GM12878 (cell line): ENCODE measurements around the gene BZW2. TPM values are rescaled to one million over a fixed set of nuclear protein-coding genes. Genes with fewer than 3 reads are reported as not detected.

Source experiments
- ATAC-seq: fragments of 200-7000 bp; cut with Tn5 transposase; 3 replicates; pipeline ENCODE4 v1.9.1; 2020; ENCODE audit warnings: mild to moderate bottlenecking, moderate library complexity
- BruUV-seq: library from RNA; stranded (reverse); fragments of 400-500 nt; replicated peaks from 2 replicates; lab custom pipeline; 2021; lab: Mats Ljungman, UMichigan
- CTCF ChIA-PET: fragments of 300-600 bp; sonication (Branson Sonifier 250); formaldehyde crosslinking; extraction: SDS; loops from one replicate; lab custom pipeline; 2021; ENCODE audit warnings: inconsistent platforms; lab: Yijun Ruan, JAX
- POLR2A ChIA-PET: fragments of 350-600 bp; formaldehyde crosslinking; extraction: SDS; loops from one replicate; lab custom pipeline; 2021; ENCODE audit warnings: inconsistent platforms; lab: Charles Lee
- RAD21 ChIA-PET: fragments of 300-600 bp; sonication (Branson Sonifier 250); formaldehyde crosslinking; loops from one replicate; lab custom pipeline; 2023; ENCODE audit warnings: antibody characterized with exemption; ENCODE audit not compliant: unreplicated experiment; lab: Charles Lee
- SMC1A ChIA-PET: fragments of 300-600 bp; sonication (Branson Sonifier 250); formaldehyde crosslinking; loops from one replicate; lab custom pipeline; 2023; ENCODE audit not compliant: unreplicated experiment, uncharacterized antibody; lab: Charles Lee
- DNase-seq: peaks from one replicate; pipeline ENCODE4 v3.0.0-alpha.2; 2011; ENCODE audit warnings: low read depth, low spot score
- FAIRE-seq: peaks from 3 replicates; lab custom pipeline; 2011; peaks lifted over from hg19 to GRCh38; lab: Jason Lieb, UNC
- H2AFZ ChIP-seq: 2 replicates; pipeline ENCODE4 v1.6.0; 2011; ENCODE audit warnings: low read depth, low read length, control low read depth; ENCODE audit not compliant: control insufficient read depth
- H3K27ac ChIP-seq: 2 replicates; pipeline ENCODE4 v1.5.1; 2011; ENCODE audit warnings: control low read depth; ENCODE audit not compliant: control insufficient read depth, insufficient read depth
- H3K27me3 ChIP-seq, 2 experiments: replicated peaks in 1 of 2; 2 replicates each; pipeline versions ENCODE4 v1.6.0 to v1.6.1; 2011; ENCODE audit warnings: low read length in 1 of 2; ENCODE audit not compliant: control insufficient read depth in 2 of 2, insufficient read depth in 2 of 2
- H3K36me3 ChIP-seq, 2 experiments: 2 replicates each; pipeline ENCODE4 v1.5.1; 2011; ENCODE audit warnings: low read length in 1 of 2; ENCODE audit not compliant: control insufficient read depth in 2 of 2, insufficient read depth in 2 of 2
- H3K4me1 ChIP-seq: 2 replicates; pipeline ENCODE4 v1.6.1; 2011; ENCODE audit warnings: mild to moderate bottlenecking, low read length, moderate library complexity, mixed read lengths; ENCODE audit not compliant: control insufficient read depth, insufficient read depth
- H3K4me2 ChIP-seq: 2 replicates; pipeline ENCODE4 v1.6.0; 2011; ENCODE audit warnings: control low read depth; ENCODE audit not compliant: control insufficient read depth, insufficient read depth
- H3K4me3 ChIP-seq: fragments of 200-600 bp; sonication (generic); 2 replicates; pipeline ENCODE4 v1.5.1; 2016
- H3K79me2 ChIP-seq: 2 replicates; pipeline ENCODE4 v1.6.0; 2011; ENCODE audit warnings: low read length; ENCODE audit not compliant: control insufficient read depth, insufficient read depth
- H3K9ac ChIP-seq: 2 replicates; pipeline ENCODE4 v1.8.0; 2011; ENCODE audit warnings: low read length, control low read depth, mixed read lengths; ENCODE audit not compliant: control insufficient read depth, insufficient read depth
- H3K9me3 ChIP-seq: replicated peaks from 3 replicates; pipeline ENCODE4 v1.5.1; 2011; ENCODE audit warnings: mild to moderate bottlenecking, low read length; ENCODE audit not compliant: control insufficient read depth, insufficient read depth
- H4K20me1 ChIP-seq: 2 replicates; pipeline ENCODE4 v1.6.0; 2011; ENCODE audit not compliant: control insufficient read depth, insufficient read depth
- CEBPB ChIP-seq, 2 experiments: fragments of 150-350 bp in 1 of 2; IDR thresholded peaks; 2 replicates each; pipeline ENCODE4 v1.6.1; 2012 to 2014; ENCODE audit warnings: low read depth in 2 of 2, low read length in 2 of 2, borderline replicate concordance in 1 of 2, inconsistent platforms in 1 of 2
- CHD1 ChIP-seq: IDR thresholded peaks from 2 replicates; pipeline ENCODE4 v1.6.1; 2012; ENCODE audit warnings: low read depth, low read length, improper control_type of control experiment
- CREM ChIP-seq: IDR thresholded peaks from 2 replicates; pipeline ENCODE4 v1.6.1; 2014; ENCODE audit warnings: antibody characterized with exemption, low read depth
- DPF2 ChIP-seq: fragments of 450-650 bp; IDR thresholded peaks from 2 replicates; pipeline ENCODE4 v1.6.1; 2017; ENCODE audit warnings: mild to moderate bottlenecking
- IKZF2 ChIP-seq, 2 experiments: fragments of 450-650 bp; IDR thresholded peaks; 2 replicates each; pipeline ENCODE4 v1.6.1; 2017; ENCODE audit warnings: mild to moderate bottlenecking in 2 of 2, moderate library complexity in 2 of 2
- KDM1A ChIP-seq: fragments of 200-600 bp; sonication (generic); IDR thresholded peaks from 2 replicates; pipeline ENCODE4 v1.6.1; 2016; ENCODE audit warnings: borderline replicate concordance
- SIN3A ChIP-seq: IDR thresholded peaks from 2 replicates; pipeline ENCODE4 v1.6.1; 2012; ENCODE audit warnings: low read depth, low read length, improper control_type of control experiment
- SREBF1 ChIP-seq: IDR thresholded peaks from 2 replicates; pipeline ENCODE4 v1.6.1; 2012; ENCODE audit warnings: mild to moderate bottlenecking, low read length
- SUPT20H ChIP-seq: IDR thresholded peaks from 2 replicates; pipeline ENCODE4 v1.6.1; 2011; ENCODE audit warnings: low read depth, mild to moderate bottlenecking, low read length, moderate library complexity, borderline replicate concordance; ENCODE audit not compliant: control insufficient read depth
- WRNIP1 ChIP-seq: IDR thresholded peaks from 2 replicates; pipeline ENCODE4 v1.6.1; 2011; ENCODE audit warnings: low read depth, low read length, improper control_type of control experiment, borderline replicate concordance
- ZBTB4 ChIP-seq: fragments of 450-650 bp; formaldehyde crosslinking; IDR thresholded peaks from 2 replicates; pipeline ENCODE4 v1.4.0; 2022; ENCODE audit warnings: mild to moderate bottlenecking, moderate library complexity
- ZNF207 ChIP-seq: fragments of 450-650 bp; IDR thresholded peaks from 2 replicates; pipeline ENCODE4 v1.6.1; 2014; ENCODE audit warnings: antibody characterized with exemption, mild to moderate bottlenecking, borderline replicate concordance
- WGBS: methylation state at CpG from one replicate; pipeline ENCODE4 v1.1.6; 2016; ENCODE audit warnings: low lambda C conversion rate; ENCODE audit not compliant: insufficient replicate concordance, insufficient coverage; ENCODE audit errors: missing lambda C conversion rate; 5-methylcytosine and 5-hydroxymethylcytosine counted together
- in situ Hi-C: fragments of 300-500 bp; cut with MboI; formaldehyde crosslinking; loops from 9 replicates; pipeline ENCODE4 v1.14.3; 2018; ENCODE audit warnings: mixed read lengths
- intact Hi-C: fragments of 100-400 bp; cut with micrococcal nuclease; formaldehyde crosslinking; loops from one replicate; pipeline ENCODE4 v1.14.2; 2022; ENCODE audit not compliant: unreplicated experiment
- polyA plus RNA-seq, 11 experiments: library from polyadenylated mRNA; depleted of rRNA in 4 of 11; unstranded in 6 of 11; stranded (reverse) in 5 of 11; fragments of >200 nt; fragmentation: Nextera tagmentation in 4 of 11; fragmentation: Illumina TruSeq in 1 of 11; extraction: Ambion mirVana in 4 of 11; extraction: Trizol in 1 of 11; gene quantifications; 1 replicate in 1 of 11; 2 replicates in 10 of 11; pipeline versions ENCODE4 v1.2.1 to v1.2.3, GENCODE V29; 2011 to 2016; ENCODE audit warnings: inconsistent platforms in 2 of 11, missing spikeins in 2 of 11, low read depth in 1 of 11
- total RNA-seq, 4 experiments: library from RNA; depleted of rRNA in 3 of 4; stranded (reverse); fragments of >200 nt in 3 of 4; fragmentation: Illumina TruSeq in 1 of 4; extraction: Trizol in 1 of 4; gene quantifications; 2 replicates each; pipeline versions ENCODE4 v1.2.1 to v1.2.3, GENCODE V29; 2013 to 2021

Gene BZW2
- total and polyA plus RNA-seq, 10 of the 15 experiments (the other 5 are each of a cell fraction or from before 2014, with no cell fraction given) = 1.3 to 6.8 (median 3.1) TPM

GRCh38 chr7:16598015-16598414 is 48.0 kb upstream of the BZW2 start:
- CTCF ChIA-PET = no interaction called here
- Histone ChIP-seq H3K4me1 (no peaks in the 10 kb centered on the region), H3K27me3 (no peaks in the 10 kb centered on the region; a peak in 1 of 4 replicates), H3K36me3 (no peaks in the 10 kb centered on the region), H2AFZ (no peak overlapping the region), H4K20me1 (no peaks in the 10 kb centered on the region), H3K4me2 (no peak overlapping the region), H3K9ac (no peak overlapping the region), H3K79me2 (no peaks in the 10 kb centered on the region), H3K9me3 (no peaks in the 10 kb centered on the region), H3K4me3 (no peak overlapping the region), H3K27ac (no peak overlapping the region)
- FAIRE-seq (no peak), DNase-seq (no peak), ATAC-seq (no peak)
- SMC1A ChIA-PET = no interaction called here
- in situ Hi-C loops = no loop called here
- RAD21 ChIA-PET = no interaction called here
- no TSS peak for BruUV-seq
- POLR2A ChIA-PET = no interaction called here
- intact Hi-C loops = no loop called here
- no peak for TF ChIP-seq CREM
- TF ChIP-seq IKZF2 (IDR thresholded peaks at IDR 0.05) = no peak
- no peak for TF ChIP-seq ZNF207
- no peak for TF ChIP-seq DPF2
- TF ChIP-seq CEBPB (IDR thresholded peaks at IDR 0.05; ENCODE audit: borderline replicate concordance in 1 of 2, low read depth in 2 of 2, low read length in 2 of 2) = no peak
- 20% methylated on average over 4 of the region's 4 CpGs for WGBS

GRCh38 chr7:16599860-16600259 is 46.1 kb upstream of the BZW2 start:
- ChIA-PET SMC1A (no interaction called here), CTCF (interaction anchor here (1.9 kb wide), 1 partner anchor 35 kb away, joined by 6 read pairs; no protein-coding TSS in a partner anchor), RAD21 (no interaction called here), POLR2A (no interaction called here)
- H3K4me3 ChIP-seq = no peak overlapping the region
- H3K27me3 ChIP-seq = no peaks in the 10 kb centered on the region; a peak in 1 of 4 replicates
- H3K9ac ChIP-seq = no peak overlapping the region
- WGBS = 42% methylated on average over 7 of the region's 7 CpGs
- H3K27ac ChIP-seq = no peak overlapping the region
- H3K9me3 ChIP-seq = no peaks in the 10 kb centered on the region
- no peak overlapping the region for H2AFZ ChIP-seq
- in situ Hi-C loops (no loop called here), intact Hi-C loops (loop anchor here (5.0 kb wide), 1 partner anchor 317 kb away; no protein-coding TSS in a partner anchor)
- H3K4me1 ChIP-seq = no peaks in the 10 kb centered on the region
- ATAC-seq = no peak
- FAIRE-seq = no peak
- no peaks in the 10 kb centered on the region for H4K20me1 ChIP-seq
- no TSS peak for BruUV-seq
- no peak overlapping the region for H3K4me2 ChIP-seq
- DNase-seq = no peak
- H3K79me2 ChIP-seq = no peaks in the 10 kb centered on the region
- H3K36me3 ChIP-seq = no peaks in the 10 kb centered on the region
- TF ChIP-seq SUPT20H (no peak), SREBF1 (no peak), ZBTB4 (no peak), KDM1A (no peak), SIN3A (no peak), WRNIP1 (no peak), CHD1 (no peak)
